ENCODE results near the gene SRC.

GRCh38 chr20:37375227-37375626 is 29.3 kb downstream of the SRC start:
- TF ChIP-seq GATA3 (IDR thresholded peaks at IDR 0.05; ENCODE audit: low read depth, low read length) (no peak), GATA2 (IDR thresholded peaks at IDR 0.05; ENCODE audit: low read depth, low read length) (no peak)

Measured in SH-SY5Y (cell line).